ENCODE results near the gene ABCB10. TPM values are rescaled to one million over a fixed set of nuclear protein-coding genes. Genes with fewer than 3 reads are reported as not detected.

The ABCB10 gene
- total and polyA plus RNA-seq, 4 donors = 6.2 to 190 (median 11.5) TPM

GRCh38 chr1:229554886-229555621 lies 3.5 kb downstream of the ABCB10 start:
- H3K27me3 ChIP-seq (ENCODE audit: control insufficient read depth in 4 of 4, insufficient read depth in 4 of 4, low read length in 3 of 4) = no peaks in the 10 kb centered on the region
- TF ChIP-seq FOXA2 (IDR thresholded peaks at IDR 0.05) (no peak), HNF4G (IDR thresholded peaks at IDR 0.05) (no peak), RAD21 (IDR thresholded peaks at IDR 0.05) (no peak), GABPA (IDR thresholded peaks at IDR 0.05 in 1 of 2, conservative IDR thresholded peaks at IDR 0.05 in 1 of 2) (no peak)
- H3K9ac ChIP-seq (ENCODE audit: low read depth in 1 of 2, low read length in 2 of 2) = no peak overlapping the region
- H3K4me1 ChIP-seq (ENCODE audit: control insufficient read depth in 4 of 4, insufficient read depth in 4 of 4, low read length in 3 of 4) = peaks cover 8 to 41% (median 19%) of the 10 kb centered on the region in 4 donors
- 92% methylated on average over 10 of the region's 10 CpGs for WGBS
- H3K36me3 ChIP-seq (ENCODE audit: control insufficient read depth in 4 of 4, insufficient read depth in 3 of 4, low read depth in 1 of 4, low read length in 3 of 4) = no peaks in the 10 kb centered on the region
- no peaks in the 10 kb centered on the region for H3K9me3 ChIP-seq (ENCODE audit: control insufficient read depth in 4 of 4, low read length in 3 of 4)
- no peak overlapping the region for H3K4me3 ChIP-seq (ENCODE audit: low read depth in 1 of 3, low read length in 3 of 3)
- peak; percentile 77 for DNase-seq (ENCODE audit: low spot score)
- H3K27ac ChIP-seq (ENCODE audit: low read depth in 1 of 2, low read length in 2 of 2) = no peak overlapping the region

GRCh38 chr1:229553621-229554130 lies 4.8 kb downstream of the ABCB10 start:
- Histone ChIP-seq H3K27me3 (ENCODE audit: control insufficient read depth in 4 of 4, insufficient read depth in 4 of 4, low read length in 3 of 4) (no peaks in the 10 kb centered on the region), H3K36me3 (ENCODE audit: control insufficient read depth in 4 of 4, insufficient read depth in 3 of 4, low read depth in 1 of 4, low read length in 3 of 4) (no peaks in the 10 kb centered on the region), H3K4me3 (ENCODE audit: low read depth in 1 of 3, low read length in 3 of 3) (no peak overlapping the region), H3K4me1 (ENCODE audit: control insufficient read depth in 4 of 4, insufficient read depth in 4 of 4, low read length in 3 of 4) (peaks cover 8 to 39% (median 16%) of the 10 kb centered on the region in 4 donors), H3K9ac (ENCODE audit: low read depth in 1 of 2, low read length in 2 of 2) (no peak overlapping the region), H3K27ac (ENCODE audit: low read depth in 1 of 2, low read length in 2 of 2) (no peak overlapping the region), H3K9me3 (ENCODE audit: control insufficient read depth in 4 of 4, low read length in 3 of 4) (no peaks in the 10 kb centered on the region)
- 95% methylated on average over 7 of the region's 7 CpGs for WGBS
- DNase-seq (ENCODE audit: low spot score) = no peak
- TF ChIP-seq JUND (IDR thresholded peaks at IDR 0.05) (no peak), ATF3 (IDR thresholded peaks at IDR 0.05) (no peak), FOXA2 (IDR thresholded peaks at IDR 0.05) (no peak), HNF4G (IDR thresholded peaks at IDR 0.05) (no peak), NR2F2 (IDR thresholded peaks at IDR 0.05) (no peak), FOXA1 (IDR thresholded peaks at IDR 0.05) (no peak), YY1 (IDR thresholded peaks at IDR 0.05) (no peak), HNF4A (conservative IDR thresholded peaks at IDR 0.05) (no peak), REST (IDR thresholded peaks at IDR 0.05) (no peak), GABPA (IDR thresholded peaks at IDR 0.05 in 1 of 2, conservative IDR thresholded peaks at IDR 0.05 in 1 of 2) (no peak), CTCF (IDR thresholded peaks at IDR 0.05; ENCODE audit: low read depth, low read length, missing input control) (no peak), SP1 (IDR thresholded peaks at IDR 0.05) (no peak), MAX (IDR thresholded peaks at IDR 0.05) (no peak), ZBTB33 (IDR thresholded peaks at IDR 0.05) (no peak), RXRA (IDR thresholded peaks at IDR 0.05) (no peak), TAF1 (conservative IDR thresholded peaks at IDR 0.05) (no peak), EGR1 (IDR thresholded peaks at IDR 0.05; ENCODE audit: low read depth in 2 of 2) (no peak), RAD21 (IDR thresholded peaks at IDR 0.05) (no peak)
